ENCODE results near the gene SERPINB10.

Gene SERPINB10

GRCh38 chr18:63980027-63980426 is 72.3 kb downstream of the SERPINB10 start:
- H3K4me2 ChIP-seq (ENCODE audit: low read depth, low read length, poor library complexity, severe bottlenecking) = peak overlapping the region; percentile 6
- peak overlapping the region; percentile 89; the same call in 1 of the 2 replicates for H2AFZ ChIP-seq (ENCODE audit: low read length)

DNA sequence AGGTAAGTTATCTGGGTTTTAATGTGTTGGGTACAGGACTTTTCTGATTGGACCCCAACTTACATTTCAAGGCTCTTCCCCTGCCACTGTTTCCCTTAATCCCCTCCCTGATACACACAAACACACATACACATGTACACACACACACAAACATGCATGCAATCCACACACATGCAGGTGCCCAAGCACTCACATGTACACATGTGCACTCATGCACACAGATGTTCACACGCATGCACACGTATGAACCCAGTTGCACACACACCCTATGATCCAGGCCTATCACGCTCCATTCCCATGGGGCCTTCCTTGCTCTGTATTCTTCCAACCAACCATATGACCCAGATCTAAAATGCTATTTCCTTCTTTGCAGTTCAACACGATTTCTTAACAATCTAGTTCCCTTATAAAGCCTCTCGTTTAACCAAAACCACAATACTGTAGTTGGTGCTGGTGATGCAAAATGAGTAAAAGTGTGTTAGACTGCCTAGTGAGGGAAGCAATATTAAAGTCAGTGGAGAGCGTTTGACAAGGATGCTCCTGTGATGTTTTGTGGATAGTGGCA is 73.2 kb downstream of the SERPINB10 start:
- TF ChIP-seq EZH2phosphoT487 (IDR thresholded peaks at IDR 0.05; ENCODE audit: borderline replicate concordance) (no peak), CTCF (conservative IDR thresholded peaks at IDR 0.05; ENCODE audit: low read length) (no peak)
- H3K4me3 ChIP-seq (ENCODE audit: low read length, poor library complexity, severe bottlenecking) = no peak overlapping the region

More at GRCh38 chr18:63980027-63980426, 72.3 kb downstream of the SERPINB10 start:
- H3K9me3 ChIP-seq (ENCODE audit: insufficient read depth, low read depth, low read length) = no peaks in the 10 kb centered on the region
- H3F3A ChIP-seq (ENCODE audit: low read depth) = no peaks in the 10 kb centered on the region
- no peaks in the 10 kb centered on the region for H4K20me1 ChIP-seq (ENCODE audit: insufficient read depth, low read length, poor library complexity, severe bottlenecking)
- H3K27me3 ChIP-seq (ENCODE audit: insufficient read depth, low read length, poor library complexity, severe bottlenecking) = no peaks in the 10 kb centered on the region
- no peak for TF ChIP-seq EZH2phosphoT487 (IDR thresholded peaks at IDR 0.05; ENCODE audit: borderline replicate concordance)
- no peak for TF ChIP-seq CTCF (conservative IDR thresholded peaks at IDR 0.05; ENCODE audit: low read length)
- no peaks in the 10 kb centered on the region for H3K9me2 ChIP-seq (replicated peaks; ENCODE audit: low read depth, low read length)
- no peaks in the 10 kb centered on the region for H3K79me2 ChIP-seq (ENCODE audit: insufficient read depth, low read length)
- H3K36me3 ChIP-seq (ENCODE audit: insufficient read depth, low read length) = peaks cover 7% of the 10 kb centered on the region; the same call in 1 of the 2 replicates
- no peaks in the 10 kb centered on the region for H3K4me1 ChIP-seq (ENCODE audit: insufficient read depth, low read length, poor library complexity, severe bottlenecking)
- no peak overlapping the region for H3K4me3 ChIP-seq (ENCODE audit: low read length, poor library complexity, severe bottlenecking)
- H3K9ac ChIP-seq (ENCODE audit: low read depth, low read length, poor library complexity, severe bottlenecking) = no peak overlapping the region

GRCh38 chr18:63981719-63982118 is 74.0 kb downstream of the SERPINB10 start:
- Histone ChIP-seq H3F3A (ENCODE audit: low read depth) (no peaks in the 10 kb centered on the region), H3K79me2 (ENCODE audit: insufficient read depth, low read length) (no peaks in the 10 kb centered on the region), H3K9me3 (ENCODE audit: insufficient read depth, low read depth, low read length) (no peaks in the 10 kb centered on the region), H3K4me2 (ENCODE audit: low read depth, low read length, poor library complexity, severe bottlenecking) (no peak overlapping the region), H3K27me3 (ENCODE audit: insufficient read depth, low read length, poor library complexity, severe bottlenecking) (no peaks in the 10 kb centered on the region), H3K36me3 (ENCODE audit: insufficient read depth, low read length) (peaks cover 7% of the 10 kb centered on the region; the same call in 1 of the 2 replicates), H3K9me2 (replicated peaks; ENCODE audit: low read depth, low read length) (no peaks in the 10 kb centered on the region), H3K4me1 (ENCODE audit: insufficient read depth, low read length, poor library complexity, severe bottlenecking) (no peaks in the 10 kb centered on the region), H3K9ac (ENCODE audit: low read depth, low read length, poor library complexity, severe bottlenecking) (no peak overlapping the region), H4K20me1 (ENCODE audit: insufficient read depth, low read length, poor library complexity, severe bottlenecking) (no peaks in the 10 kb centered on the region), H3K4me3 (ENCODE audit: low read length, poor library complexity, severe bottlenecking) (no peak overlapping the region), H2AFZ (ENCODE audit: low read length) (no peak overlapping the region)
- TF ChIP-seq EZH2phosphoT487 (IDR thresholded peaks at IDR 0.05; ENCODE audit: borderline replicate concordance) (no peak), CTCF (conservative IDR thresholded peaks at IDR 0.05; ENCODE audit: low read length) (no peak)

More for the DNA sequence above, 73.2 kb downstream of the SERPINB10 start:
- H3K36me3 ChIP-seq (ENCODE audit: insufficient read depth, low read length) = peaks cover 7% of the 10 kb centered on the region; the same call in 1 of the 2 replicates
- no peak overlapping the region for H3K4me2 ChIP-seq (ENCODE audit: low read depth, low read length, poor library complexity, severe bottlenecking)
- H2AFZ ChIP-seq (ENCODE audit: low read length) = no peak overlapping the region
- H3K79me2 ChIP-seq (ENCODE audit: insufficient read depth, low read length) = no peaks in the 10 kb centered on the region
- no peaks in the 10 kb centered on the region for H3F3A ChIP-seq (ENCODE audit: low read depth)
- no peak overlapping the region for H3K9ac ChIP-seq (ENCODE audit: low read depth, low read length, poor library complexity, severe bottlenecking)
- H4K20me1 ChIP-seq (ENCODE audit: insufficient read depth, low read length, poor library complexity, severe bottlenecking) = no peaks in the 10 kb centered on the region
- no peaks in the 10 kb centered on the region for H3K27me3 ChIP-seq (ENCODE audit: insufficient read depth, low read length, poor library complexity, severe bottlenecking)
- no peaks in the 10 kb centered on the region for H3K9me3 ChIP-seq (ENCODE audit: insufficient read depth, low read depth, low read length)
- H3K4me1 ChIP-seq (ENCODE audit: insufficient read depth, low read length, poor library complexity, severe bottlenecking) = no peaks in the 10 kb centered on the region
- no peaks in the 10 kb centered on the region for H3K9me2 ChIP-seq (replicated peaks; ENCODE audit: low read depth, low read length)
